Measurements from ENCODE around the gene TMEM98.
"Not testable (repeated sequence)": the region's sequence is repeated elsewhere in the genome, so short reads cannot be mapped to it uniquely, and the experiment has no call there.

The TMEM98 gene, protein sequence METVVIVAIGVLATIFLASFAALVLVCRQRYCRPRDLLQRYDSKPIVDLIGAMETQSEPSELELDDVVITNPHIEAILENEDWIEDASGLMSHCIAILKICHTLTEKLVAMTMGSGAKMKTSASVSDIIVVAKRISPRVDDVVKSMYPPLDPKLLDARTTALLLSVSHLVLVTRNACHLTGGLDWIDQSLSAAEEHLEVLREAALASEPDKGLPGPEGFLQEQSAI

DNA sequence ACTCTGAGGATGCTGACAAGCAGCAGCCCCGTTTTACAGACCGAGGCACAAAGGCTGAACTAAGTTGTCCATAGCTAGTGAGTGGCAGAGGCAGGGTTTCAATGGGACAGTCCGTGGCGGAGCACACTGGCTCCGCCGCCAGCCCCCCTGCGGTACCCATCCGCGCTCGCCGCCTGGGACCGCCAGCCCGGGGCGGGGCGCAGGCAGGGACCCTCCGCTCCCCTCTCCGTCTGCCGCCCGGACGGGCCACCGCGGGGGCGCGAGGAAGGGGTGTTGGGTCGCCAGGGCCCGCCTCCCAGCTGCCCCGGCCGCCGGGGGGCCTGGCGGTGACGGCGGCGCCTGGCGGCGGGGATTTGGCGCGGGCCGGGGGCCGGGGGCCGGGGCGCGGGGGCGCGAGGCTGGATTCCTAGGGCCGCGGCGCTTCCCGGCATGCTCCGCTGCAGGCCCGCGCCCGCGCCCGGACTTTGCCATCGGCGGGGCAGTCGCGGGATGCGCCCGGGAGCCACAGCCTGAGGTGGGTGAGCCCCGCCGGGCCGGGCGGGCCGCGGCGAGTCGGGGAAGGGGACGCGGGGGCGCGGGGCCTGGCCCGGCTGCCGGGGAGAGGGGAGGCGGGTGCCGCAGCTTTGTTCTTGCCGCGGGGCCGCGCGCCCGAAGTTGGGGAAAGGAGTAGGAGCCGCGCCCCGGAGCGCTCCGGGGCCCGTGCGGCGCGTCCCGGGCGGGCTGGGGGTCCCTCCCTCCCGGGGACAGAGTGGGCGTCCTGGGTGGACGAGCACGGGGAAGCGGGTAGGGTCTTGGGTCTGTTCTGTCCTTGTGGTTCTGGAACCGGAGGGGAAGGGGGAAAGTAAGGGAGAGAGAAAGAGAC, at the start of gene TMEM98:
Gene TMEM98, plus strand, starts transcription at position 430 of the 862 bp plus-strand sequence. CDS start 3,376 bp downstream, outside the sequence.
- DNase-seq (ENCODE audit: low read depth in 2 of 2): no peak

GRCh38 chr17:32878211-32878610, 49.7 kb upstream of the TMEM98 start:
- DNase-seq (ENCODE audit: low read depth in 2 of 2): no peak

- no peak for DNase-seq (ENCODE audit: low read depth in 2 of 2)
Measured at GRCh38 chr17:32879134-32879533, 48.8 kb upstream of the TMEM98 start.

DNA sequence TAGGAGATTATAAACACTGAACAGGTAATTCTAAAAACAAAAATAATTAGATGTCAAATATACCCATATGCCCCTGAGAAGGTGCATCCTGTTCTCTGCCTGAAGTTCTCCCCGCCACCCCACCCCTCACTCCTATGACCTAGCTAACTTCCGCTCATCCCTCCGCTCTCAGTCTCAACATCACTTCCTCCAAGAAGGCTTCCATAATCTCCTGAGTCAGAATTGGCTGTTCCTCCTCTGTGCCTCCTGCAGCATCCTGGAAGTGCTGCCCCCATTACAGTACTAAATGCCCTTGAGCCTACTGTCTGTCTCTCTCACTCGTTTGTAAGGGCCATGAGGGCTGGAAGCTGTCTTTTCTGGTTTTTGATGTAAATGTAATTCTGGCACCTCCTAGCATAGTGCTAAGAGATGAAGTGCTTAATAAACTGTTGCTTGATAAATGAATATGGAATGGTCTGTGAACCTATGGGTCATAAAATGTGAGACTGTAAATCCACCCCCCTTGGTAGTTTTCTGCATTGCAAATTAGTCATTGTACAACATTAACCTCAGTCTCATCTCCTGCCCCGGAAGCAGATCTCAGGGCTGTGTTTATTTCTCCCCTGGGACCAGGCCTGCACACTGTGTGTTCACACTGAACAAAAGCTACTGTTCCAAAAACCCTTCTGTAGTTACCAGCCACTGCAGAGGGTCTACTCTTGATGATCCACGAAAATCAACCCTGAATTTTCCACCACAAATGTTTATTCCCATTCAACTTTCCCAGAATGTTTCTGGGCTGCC, 47.1 kb upstream of the TMEM98 start:
- no peak for DNase-seq (ENCODE audit: low read depth in 2 of 2)

DNA sequence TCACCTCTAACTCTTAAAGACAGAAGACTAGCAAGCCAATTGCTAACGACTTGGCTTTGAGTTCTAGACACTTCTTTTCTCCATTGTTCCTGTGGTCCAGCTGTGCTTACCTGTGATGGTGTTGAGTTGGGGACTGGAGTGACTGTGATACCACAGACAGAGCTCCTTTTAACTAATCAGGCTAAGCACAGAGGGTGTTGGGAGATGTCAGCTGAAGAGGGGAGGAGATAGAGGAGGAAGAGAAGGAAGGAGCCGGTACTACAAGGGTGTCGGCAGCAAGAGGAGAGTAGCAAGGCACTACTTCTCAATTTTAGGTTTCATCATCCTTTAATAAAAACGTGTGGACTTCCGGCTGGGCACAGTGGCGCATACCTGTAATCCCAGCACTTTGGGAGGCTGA, 45.9 kb upstream of the TMEM98 start:
- no peak for DNase-seq (ENCODE audit: low read depth in 2 of 2)

DNA sequence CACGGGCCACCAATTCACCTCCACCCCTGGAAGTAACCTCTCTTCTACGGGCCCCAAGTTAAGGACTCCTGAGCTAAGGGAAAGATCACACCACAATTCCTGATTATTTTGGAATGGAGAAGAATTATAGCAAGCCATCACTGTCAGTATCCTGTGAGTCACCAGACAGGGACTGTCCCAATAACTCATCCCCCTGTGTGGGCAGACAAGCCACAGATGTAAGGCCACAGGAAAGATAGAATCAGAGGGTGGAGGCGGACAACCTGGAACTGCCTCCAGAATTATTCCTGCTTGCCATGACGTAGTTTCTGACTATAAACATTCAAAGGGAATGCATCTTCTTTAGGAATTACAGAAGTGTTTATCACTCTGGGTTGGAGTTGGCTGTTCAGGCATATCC, 45.2 kb upstream of the TMEM98 start:
- peak; percentile 2 to 18 for DNase-seq (ENCODE audit: low read depth in 2 of 2)

- not testable (repeated sequence) for DNase-seq (ENCODE audit: low read depth in 2 of 2)
Measured at GRCh38 chr17:32886951-32887350, 41.0 kb upstream of the TMEM98 start.

- not testable (repeated sequence) for DNase-seq (ENCODE audit: low read depth in 2 of 2)
Measured at GRCh38 chr17:32887410-32887809, 40.5 kb upstream of the TMEM98 start.

DNA sequence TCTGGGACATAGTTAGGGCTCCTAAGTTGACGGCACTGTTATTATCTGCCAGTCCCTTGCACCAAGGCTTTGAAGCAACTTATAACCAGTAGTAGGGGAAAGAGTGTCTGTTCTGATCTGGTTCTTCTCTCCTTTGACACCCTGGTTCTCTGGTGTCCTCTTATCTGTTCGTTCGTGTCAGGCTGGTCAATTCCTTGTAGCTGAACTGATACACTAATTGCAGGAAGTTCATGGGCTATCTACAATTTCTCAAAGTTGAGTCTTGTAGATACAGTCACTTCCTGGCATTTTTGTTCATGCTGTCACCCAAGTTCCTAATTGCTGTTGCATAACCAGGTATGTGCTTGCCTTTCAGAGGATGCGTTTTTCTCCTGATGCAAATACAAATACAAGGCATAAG, 33.7 kb upstream of the TMEM98 start:
- no peak for DNase-seq (ENCODE audit: low read depth in 2 of 2)

DNA sequence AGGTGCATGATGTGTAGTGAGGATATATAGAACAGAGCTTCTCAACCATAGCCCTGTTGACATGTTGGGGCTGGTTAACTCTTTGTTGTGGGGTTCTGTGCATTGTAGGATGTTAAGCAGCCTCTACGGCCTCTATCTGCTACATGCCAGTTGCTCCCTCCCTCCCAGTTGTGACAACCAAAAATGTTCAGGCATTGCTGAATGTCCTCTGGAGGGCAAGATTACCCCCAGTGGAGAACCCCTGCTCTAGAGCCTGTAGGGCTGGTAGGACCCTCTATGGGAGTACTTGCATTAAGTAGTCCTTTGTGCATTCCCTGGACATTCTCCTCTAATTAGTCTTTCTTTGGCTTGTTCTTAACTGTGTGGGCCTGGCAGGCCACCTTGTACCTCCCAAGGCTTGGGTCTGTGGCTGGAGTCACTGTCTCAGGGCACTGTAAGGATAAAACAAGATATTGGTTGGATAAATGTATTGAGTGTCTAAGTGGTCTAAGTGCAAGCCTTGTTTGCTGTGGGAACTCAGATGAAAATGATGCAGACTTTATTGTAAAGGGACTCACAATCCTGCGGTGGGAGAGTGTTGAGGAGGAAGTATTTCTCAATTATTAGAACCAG, 31.2 kb upstream of the TMEM98 start:
- DNase-seq (ENCODE audit: low read depth in 2 of 2): no peak

- DNase-seq (ENCODE audit: low read depth in 2 of 2): no peak
Measured at GRCh38 chr17:32899236-32900013, 28.5 kb upstream of the TMEM98 start.

DNA sequence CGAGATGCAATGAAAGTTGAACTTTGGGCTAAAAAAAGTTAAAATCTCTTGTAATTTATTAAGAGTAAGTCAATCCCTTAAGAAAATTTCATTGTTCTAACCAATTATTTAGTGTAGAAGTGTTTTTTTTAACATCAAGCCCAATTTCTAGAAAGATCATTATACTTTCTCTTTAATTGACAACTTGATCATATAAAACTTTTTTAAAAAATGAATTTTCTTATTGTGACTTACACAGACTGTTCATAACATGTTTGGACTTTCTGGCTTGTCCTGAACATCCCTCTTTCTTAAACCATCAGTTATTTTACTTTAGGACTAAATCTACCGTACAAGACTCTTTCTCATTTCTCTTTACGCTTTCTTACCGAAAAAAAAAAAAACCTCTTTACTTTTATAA, 26.2 kb upstream of the TMEM98 start:
- DNase-seq (ENCODE audit: low read depth in 2 of 2): no peak

GRCh38 chr17:32903774-32904673, 23.9 kb upstream of the TMEM98 start:
- no peak for DNase-seq (ENCODE audit: low read depth in 2 of 2)

- DNase-seq (ENCODE audit: low read depth in 2 of 2): no peak
Measured at GRCh38 chr17:32904891-32905290, 23.1 kb upstream of the TMEM98 start.

- DNase-seq (ENCODE audit: low read depth in 2 of 2): no peak
Measured at GRCh38 chr17:32907583-32907982, 20.4 kb upstream of the TMEM98 start.

- DNase-seq (ENCODE audit: low read depth in 2 of 2): peak; percentile 26 to 41
Measured at GRCh38 chr17:32909787-32910369, 18.1 kb upstream of the TMEM98 start.

- no peak for DNase-seq (ENCODE audit: low read depth in 2 of 2)
Measured at GRCh38 chr17:32910769-32911168, 17.2 kb upstream of the TMEM98 start.

- DNase-seq (ENCODE audit: low read depth in 2 of 2): no peak
Measured at GRCh38 chr17:32912218-32912897, 15.6 kb upstream of the TMEM98 start.

DNA sequence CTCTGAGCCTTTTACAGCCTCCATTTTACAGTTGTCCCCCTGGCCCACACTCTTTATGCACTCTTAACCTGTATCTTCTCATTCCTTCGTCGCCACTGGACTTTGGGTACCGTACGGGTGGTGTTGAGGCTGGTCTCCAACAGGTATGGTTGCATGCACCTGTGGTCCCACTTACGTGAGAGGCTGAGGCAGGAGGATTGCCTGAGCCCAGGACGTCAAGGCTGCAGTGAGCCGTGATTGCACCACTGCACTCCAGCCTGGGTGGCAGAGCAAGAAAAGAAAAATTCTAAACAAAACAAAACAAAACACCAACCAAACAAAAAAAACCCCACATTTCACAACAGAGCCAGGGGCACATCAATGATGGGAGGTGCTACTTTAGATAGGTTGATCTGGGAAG, 14.4 kb upstream of the TMEM98 start:
- no peak for DNase-seq (ENCODE audit: low read depth in 2 of 2)

Data from activated CD4-positive, alpha-beta T cell treated with anti-CD3 and anti-CD28 coated beads for 24 hours (primary cell).